Adrenal gland (tissue), 5 donors: ENCODE data around the gene KCNK2.

Source experiments
- CTCF ChIP-seq, 6 experiments: fragments of 450-650 bp in 4 of 6; fragments of 200-600 bp in 2 of 6; sonication (generic) in 1 of 6; IDR thresholded peaks; 1 replicate in 5 of 6; 2 replicates in 1 of 6; pipeline versions ENCODE4 v1.5.1 to v1.8.0; 2016 to 2021; ENCODE audit warnings: antibody characterized with exemption in 6 of 6, mild to moderate bottlenecking in 2 of 6, moderate library complexity in 1 of 6
- POLR2A ChIP-seq, 2 donors: fragments of 450-650 bp; IDR thresholded peaks; one replicate each; pipeline ENCODE4 v1.6.1; 2017; ENCODE audit warnings: antibody characterized with exemption in 2 of 2, mild to moderate bottlenecking in 2 of 2, moderate library complexity in 1 of 2
- donor health status: DM: no; HTN: no; CAD: no.

- TF ChIP-seq CTCF (IDR thresholded peaks at IDR 0.05) (no peak), POLR2A (IDR thresholded peaks at IDR 0.05) (peak in 1 of 2 donors; percentile 26)
These were observed 641 bp upstream of the KCNK2 start for GRCh38 chr1:215081661-215082531.
